GM10266 (cell line): Measurements from ENCODE around the gene CACNA2D1.

ENCODE experiments used
- DNase-seq: peaks from one replicate; pipeline ENCODE4 v3.0.0; 2012; ENCODE audit errors: extremely low spot score
- CTCF ChIP-seq: IDR thresholded peaks from 2 replicates; pipeline ENCODE4 v1.5.1; 2012; ENCODE audit warnings: mild to moderate bottlenecking, low read depth; ENCODE audit not compliant: control insufficient read depth, insufficient read depth; ENCODE audit errors: missing control alignments

The CACNA2D1 gene

GRCh38 chr7:82122275-82122674, 321.3 kb downstream of the CACNA2D1 start:
- TF ChIP-seq CTCF = no peak
- no peak for DNase-seq

GRCh38 chr7:82114237-82114636, 329.3 kb downstream of the CACNA2D1 start:
- TF ChIP-seq CTCF = no peak
- DNase-seq = no peak

- no peak for DNase-seq
- TF ChIP-seq CTCF = no peak
These were observed 333.3 kb downstream of the CACNA2D1 start for GRCh38 chr7:82110146-82110840.

GRCh38 chr7:82109288-82109687, 334.3 kb downstream of the CACNA2D1 start:
- DNase-seq = no peak
- TF ChIP-seq CTCF = no peak

GRCh38 chr7:82106201-82106600, 337.4 kb downstream of the CACNA2D1 start:
- TF ChIP-seq CTCF = no peak
- no peak for DNase-seq

- DNase-seq = no peak
- no peak for TF ChIP-seq CTCF
These were observed 338.1 kb downstream of the CACNA2D1 start for GRCh38 chr7:82105463-82105862.

- no peak for DNase-seq
- TF ChIP-seq CTCF = no peak
These were observed 345.2 kb downstream of the CACNA2D1 start for GRCh38 chr7:82098414-82098813.
